ENCODE results near the gene BBIP1. TPM values are rescaled to one million over a fixed set of nuclear protein-coding genes. Genes with fewer than 3 reads are reported as not detected.
"Not testable (repeated sequence)": the region's sequence is repeated elsewhere in the genome, so short reads cannot be mapped to it uniquely, and the experiment has no call there.

BBIP1 gene
- total RNA-seq, 4 donors from 2014 or later, result 27.1 to 40.2 (median 28.7) TPM

DNA sequence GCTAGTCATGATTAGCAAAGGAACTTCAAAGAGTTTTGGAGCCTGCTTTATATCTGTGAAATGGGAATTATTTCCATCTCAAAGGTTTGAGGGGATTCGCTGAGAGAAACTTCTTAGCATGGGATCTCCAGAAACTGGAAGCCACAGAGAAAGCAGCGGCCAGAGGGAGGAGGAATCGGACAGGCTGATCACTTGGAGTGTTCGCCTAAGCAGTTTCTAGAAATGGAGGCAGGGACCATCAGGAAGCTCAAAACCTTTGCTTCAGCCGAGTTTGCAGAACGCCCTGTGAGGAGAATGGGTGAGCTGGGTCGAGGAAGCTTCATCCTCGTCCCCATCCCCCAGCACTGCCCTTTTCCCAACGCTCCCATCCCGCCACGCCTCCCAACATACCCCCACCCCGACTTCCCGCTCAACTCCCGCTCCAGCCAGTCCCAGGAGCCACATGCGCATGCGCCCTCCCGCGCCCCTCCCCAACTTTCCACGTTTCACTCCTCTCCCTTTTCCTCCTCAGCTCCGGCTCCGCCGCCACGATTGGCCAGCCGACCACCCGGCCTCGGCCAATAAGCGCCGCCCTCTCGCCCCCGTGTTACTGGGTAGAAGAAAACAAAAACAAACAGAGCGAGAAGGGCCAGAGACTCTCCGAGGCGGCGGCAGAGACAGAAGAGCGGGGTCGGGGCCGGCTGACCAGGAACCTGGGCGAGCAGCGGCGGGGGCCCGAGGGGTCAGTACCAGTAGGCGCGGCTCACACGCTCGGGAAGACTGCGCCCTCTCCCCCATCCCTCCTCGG, 47.5 kb downstream of the BBIP1 start, which contains the start of gene PDCD4:
Gene PDCD4 (plus strand): TSS at position 631 of the 787 bp plus-strand sequence. CDS start 4,100 bp downstream, outside the sequence.
- TF ChIP-seq, protein P1, sequence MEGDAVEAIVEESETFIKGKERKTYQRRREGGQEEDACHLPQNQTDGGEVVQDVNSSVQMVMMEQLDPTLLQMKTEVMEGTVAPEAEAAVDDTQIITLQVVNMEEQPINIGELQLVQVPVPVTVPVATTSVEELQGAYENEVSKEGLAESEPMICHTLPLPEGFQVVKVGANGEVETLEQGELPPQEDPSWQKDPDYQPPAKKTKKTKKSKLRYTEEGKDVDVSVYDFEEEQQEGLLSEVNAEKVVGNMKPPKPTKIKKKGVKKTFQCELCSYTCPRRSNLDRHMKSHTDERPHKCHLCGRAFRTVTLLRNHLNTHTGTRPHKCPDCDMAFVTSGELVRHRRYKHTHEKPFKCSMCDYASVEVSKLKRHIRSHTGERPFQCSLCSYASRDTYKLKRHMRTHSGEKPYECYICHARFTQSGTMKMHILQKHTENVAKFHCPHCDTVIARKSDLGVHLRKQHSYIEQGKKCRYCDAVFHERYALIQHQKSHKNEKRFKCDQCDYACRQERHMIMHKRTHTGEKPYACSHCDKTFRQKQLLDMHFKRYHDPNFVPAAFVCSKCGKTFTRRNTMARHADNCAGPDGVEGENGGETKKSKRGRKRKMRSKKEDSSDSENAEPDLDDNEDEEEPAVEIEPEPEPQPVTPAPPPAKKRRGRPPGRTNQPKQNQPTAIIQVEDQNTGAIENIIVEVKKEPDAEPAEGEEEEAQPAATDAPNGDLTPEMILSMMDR (IDR thresholded peaks at IDR 0.05), result no peak
- TF ChIP-seq POLR2AphosphoS5 (IDR thresholded peaks at IDR 0.05) (peak; percentile 95), EP300 (IDR thresholded peaks at IDR 0.05) (no peak), POLR2A (IDR thresholded peaks at IDR 0.05) (peak; percentile 85 to 87)
- ATAC-seq, result peak; percentile 97
- no peaks in the 10 kb centered on the region for H3K9me3 ChIP-seq
- peaks cover 0 to 4% of the 10 kb centered on the region in 2 donors for H3K36me3 ChIP-seq
- H3K27ac ChIP-seq, result peak within 1 kb of the TSS; percentile 84 to 100 (median 96)
- peak within 1 kb of the TSS; percentile 74 to 76 for H3K4me3 ChIP-seq
- H3K27me3 ChIP-seq, result no peaks in the 10 kb centered on the region
- 2 to 11% methylated on average over 4 to 21 of the region's 47 CpGs for WGBS, 2 donors (ENCODE audit: low coverage in 1 of 2)
- peaks cover 0 to 40% (median 7%) of the 10 kb centered on the region in 3 donors for H3K4me1 ChIP-seq

DNA sequence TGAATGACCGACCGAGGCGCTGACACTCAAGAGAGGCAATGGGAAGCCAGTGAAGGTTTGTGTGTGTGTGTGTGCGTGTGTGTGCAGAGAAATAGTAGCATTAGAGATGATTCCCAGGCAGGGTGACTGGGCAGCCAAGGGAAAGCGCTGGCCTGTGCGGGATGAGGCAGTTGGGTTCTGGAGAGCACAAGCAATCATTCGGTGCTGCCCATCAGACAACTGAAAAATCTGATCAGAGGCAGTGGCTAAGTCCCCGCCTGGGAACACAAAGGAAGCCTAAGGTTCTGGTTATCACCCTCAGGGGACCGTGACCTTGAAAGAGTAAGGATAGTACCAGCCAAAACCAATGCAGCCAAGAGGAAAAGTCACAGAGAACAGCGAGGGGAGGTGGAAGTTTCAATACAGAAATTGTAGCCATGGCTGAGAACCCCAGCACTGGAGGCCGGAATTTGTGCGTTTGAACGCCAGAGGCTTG, 48.1 kb downstream of the BBIP1 start:
- H3K4me3 ChIP-seq, result peak overlapping the region in 1 of 2 donors; percentile 76
- 60 to 62% methylated on average over 11 to 12 of the region's 13 CpGs for WGBS, 2 donors (ENCODE audit: low coverage in 1 of 2)

DNA sequence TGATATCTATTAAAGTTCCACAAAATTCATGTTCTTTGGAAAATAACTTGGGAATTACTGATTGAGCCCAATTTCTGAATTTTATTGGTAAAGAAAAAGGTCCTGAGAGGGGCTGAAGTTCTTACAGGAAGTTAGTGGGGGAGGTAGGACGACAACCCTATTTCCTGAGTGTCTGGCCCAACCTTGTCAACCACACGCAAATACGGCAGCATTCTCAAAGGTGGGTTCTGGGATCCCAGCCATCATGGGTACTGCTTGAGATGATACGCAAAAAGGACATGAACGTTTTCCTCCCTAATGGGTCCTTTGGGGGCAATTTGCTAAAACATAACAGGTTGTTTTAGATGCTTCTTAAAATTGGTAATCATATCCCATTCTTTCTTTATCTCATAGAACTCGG, 50.0 kb downstream of the BBIP1 start:
- TF ChIP-seq POLR2AphosphoS5 (IDR thresholded peaks at IDR 0.05), result no peak
- no peak for TF ChIP-seq POLR2A (IDR thresholded peaks at IDR 0.05)
- TF ChIP-seq, protein P1 (IDR thresholded peaks at IDR 0.05), result no peak
- TF ChIP-seq EP300 (IDR thresholded peaks at IDR 0.05), result no peak
- no peak for ATAC-seq
- Histone ChIP-seq H3K9me3 (no peaks in the 10 kb centered on the region), H3K27ac (no peak overlapping the region), H3K4me1 (peaks cover 0 to 38% (median 10%) of the 10 kb centered on the region in 3 donors), H3K27me3 (no peaks in the 10 kb centered on the region), H3K4me3 (no peak overlapping the region), H3K36me3 (no peaks in the 10 kb centered on the region)
- 82 to 89% methylated on average over 6 of the region's 6 CpGs for WGBS, 2 donors (ENCODE audit: low coverage in 1 of 2)

More for the DNA sequence above, 48.1 kb downstream of the BBIP1 start:
- Histone ChIP-seq H3K27ac (peak overlapping the region; percentile 52 to 100 (median 96)), H3K9me3 (no peaks in the 10 kb centered on the region), H3K36me3 (no peaks in the 10 kb centered on the region), H3K4me1 (peaks cover 0 to 38% (median 7%) of the 10 kb centered on the region in 3 donors), H3K27me3 (no peaks in the 10 kb centered on the region)
- TF ChIP-seq EP300 (IDR thresholded peaks at IDR 0.05) (no peak), POLR2A (IDR thresholded peaks at IDR 0.05) (no peak)
- TF ChIP-seq, protein P1 (IDR thresholded peaks at IDR 0.05), result no peak
- ATAC-seq, result no peak

DNA sequence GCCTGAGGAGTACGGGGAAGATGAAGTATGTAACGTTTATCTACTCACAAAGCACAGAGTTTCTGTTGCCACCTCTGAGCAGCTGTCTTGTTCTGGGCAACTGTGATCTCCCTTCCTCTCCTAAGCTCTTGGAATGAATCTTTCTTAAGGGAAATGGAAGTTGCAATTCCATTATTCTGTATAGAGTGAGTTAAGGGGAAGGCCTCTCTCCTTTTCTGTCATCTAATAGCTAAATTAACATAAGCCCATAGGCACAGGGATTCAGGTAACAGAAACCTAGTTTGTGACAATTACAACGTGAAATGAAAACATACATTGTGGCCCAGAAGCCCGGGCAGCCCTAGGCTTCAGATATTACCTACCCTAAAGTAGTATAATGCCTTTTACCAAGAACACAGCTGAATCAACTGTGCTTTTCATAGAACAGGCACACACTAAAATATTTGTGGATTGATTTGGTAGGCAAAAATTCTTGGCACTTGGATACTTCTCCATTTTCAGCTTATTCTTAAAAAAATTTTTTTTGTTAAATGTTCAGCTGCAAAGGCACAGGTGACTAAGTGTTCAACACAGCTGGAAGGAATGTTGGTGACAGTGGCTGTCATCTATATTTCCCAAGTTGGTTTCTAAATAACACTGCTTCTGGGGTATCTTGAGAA, 51.0 kb downstream of the BBIP1 start:
- H3K27ac ChIP-seq, result peak overlapping the region in 3 of 4 donors; percentile 13 to 46 (median 33)
- no peaks in the 10 kb centered on the region for H3K9me3 ChIP-seq
- H3K36me3 ChIP-seq, result no peaks in the 10 kb centered on the region
- 50 to 72% methylated on average over 3 to 4 of the region's 4 CpGs for WGBS, 2 donors (ENCODE audit: low coverage in 1 of 2)
- H3K27me3 ChIP-seq, result no peaks in the 10 kb centered on the region
- ATAC-seq, result no peak
- H3K4me3 ChIP-seq, result no peak overlapping the region
- TF ChIP-seq POLR2AphosphoS5 (IDR thresholded peaks at IDR 0.05) (no peak), POLR2A (IDR thresholded peaks at IDR 0.05) (no peak), EP300 (IDR thresholded peaks at IDR 0.05) (no peak)
- TF ChIP-seq, protein P1 (IDR thresholded peaks at IDR 0.05), result no peak
- H3K4me1 ChIP-seq, result peaks cover 0 to 32% (median 10%) of the 10 kb centered on the region in 3 donors

DNA sequence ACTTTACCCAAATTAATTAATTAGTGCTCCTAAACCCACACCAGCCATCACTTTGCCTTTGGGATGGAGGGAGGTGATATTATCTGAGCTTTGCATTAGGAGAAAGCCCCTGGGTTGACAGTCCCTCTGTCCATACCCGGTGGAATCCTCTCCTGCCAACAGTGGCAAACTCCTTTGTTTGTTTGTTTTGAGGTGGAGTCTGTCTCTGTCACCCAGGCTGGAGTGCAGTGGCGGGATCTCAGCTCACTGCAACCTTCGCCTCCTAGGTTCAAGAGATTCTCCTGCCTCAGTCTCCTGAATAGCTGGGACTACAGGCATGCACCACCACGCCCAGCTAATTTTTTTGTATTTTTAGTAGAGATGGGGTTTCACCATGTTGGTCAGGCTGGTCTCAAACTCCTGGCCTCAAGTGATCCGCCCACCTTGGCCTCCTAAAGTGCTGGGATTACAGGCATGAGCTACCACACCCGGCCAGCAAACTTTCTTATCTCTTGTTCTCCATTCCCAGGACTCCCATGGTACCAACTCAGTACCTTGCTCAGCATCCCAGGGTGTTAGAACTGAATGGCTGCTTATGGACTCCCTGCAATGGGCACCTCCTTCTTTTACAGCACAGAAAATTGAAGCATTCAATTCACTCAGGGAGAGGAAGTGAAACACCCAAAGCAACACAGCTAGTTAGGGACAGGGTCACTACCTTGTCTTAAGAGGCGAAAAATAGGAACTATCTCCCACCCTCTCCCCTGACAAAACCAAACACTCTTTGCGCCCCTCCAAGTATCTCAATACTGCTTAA, 51.8 kb downstream of the BBIP1 start:
- H3K4me3 ChIP-seq, H3K27me3 ChIP-seq, ATAC-seq, H3K36me3 ChIP-seq, H3K9me3 ChIP-seq: not testable (repeated sequence)
- Histone ChIP-seq H3K4me1 (peaks cover 0 to 32% (median 10%) of the 10 kb centered on the region in 3 donors), H3K27ac (peak overlapping the region in 3 of 4 donors; percentile 13 to 46 (median 33))
- WGBS, 2 donors (ENCODE audit: low coverage in 1 of 2), result 70 to 87% methylated on average over 3 to 4 of the region's 8 CpGs
